ENCODE results near the gene MAD1L1.

Gene MAD1L1

GRCh38 chr7:1854866-1855724, 377.6 kb downstream of the MAD1L1 start:
- peak in 1 of 3 donors; percentile 41 for DNase-seq
- 88% methylated on average over 39 of the region's 41 CpGs for WGBS (ENCODE audit: insufficient coverage)
- CTCF ChIA-PET = interaction anchor here (0.5 to 1.5 kb wide), 3 partner anchors 9 to 125 kb away, joined by 3 to 4 read pairs (median 3); no protein-coding TSS in a partner anchor

GRCh38 chr7:1853986-1854865, 378.5 kb downstream of the MAD1L1 start:
- 87% methylated on average over 27 of the region's 38 CpGs for WGBS (ENCODE audit: insufficient coverage)
- H3K9me3 ChIP-seq (ENCODE audit: control extremely low read depth in 1 of 5, control insufficient read depth in 4 of 5, insufficient read depth in 2 of 5, low read depth in 1 of 5, low read length in 4 of 5) = peaks cover 0 to 3% (median 0%) of the 10 kb centered on the region in 5 experiments
- no peak overlapping the region for H3K4me3 ChIP-seq (ENCODE audit: control insufficient read depth in 1 of 7, extremely low read depth in 1 of 7, insufficient read depth in 4 of 7, low read depth in 2 of 7, low read length in 6 of 7)
- H3K27ac ChIP-seq (ENCODE audit: insufficient read depth in 1 of 2, low read depth in 1 of 2, low read length in 2 of 2, poor library complexity in 1 of 2, severe bottlenecking in 2 of 2) = peak overlapping the region in 1 of 2 experiments; percentile 19
- ChIA-PET CTCF (interaction anchor here (0.8 to 1.5 kb wide), 3 partner anchors 8 to 16 kb away, joined by 3 to 4 read pairs (median 3); no protein-coding TSS in a partner anchor), POLR2A (no interaction called here)
- H3K36me3 ChIP-seq (ENCODE audit: control insufficient read depth in 4 of 4, insufficient read depth in 4 of 4, low read length in 3 of 4) = peaks cover 0 to 7% (median 0%) of the 10 kb centered on the region in 4 experiments
- no peaks in the 10 kb centered on the region for H3K27me3 ChIP-seq (replicated peaks in 2 of 5; ENCODE audit: control insufficient read depth in 4 of 5, insufficient read depth in 5 of 5, low read length in 4 of 5)
- peak in 2 of 3 donors; percentile 46 to 64 for DNase-seq
- peaks cover 0 to 25% (median 16%) of the 10 kb centered on the region in 4 experiments for H3K4me1 ChIP-seq (ENCODE audit: control extremely low read depth in 1 of 4, control insufficient read depth in 4 of 4, insufficient read depth in 4 of 4, low read length in 3 of 4)

More at GRCh38 chr7:1854866-1855724, 377.6 kb downstream of the MAD1L1 start:
- peaks cover 0 to 25% (median 16%) of the 10 kb centered on the region in 4 experiments for H3K4me1 ChIP-seq (ENCODE audit: control extremely low read depth in 1 of 4, control insufficient read depth in 4 of 4, insufficient read depth in 4 of 4, low read length in 3 of 4)
- peaks cover 0 to 3% (median 0%) of the 10 kb centered on the region in 5 experiments for H3K9me3 ChIP-seq (ENCODE audit: control extremely low read depth in 1 of 5, control insufficient read depth in 4 of 5, insufficient read depth in 2 of 5, low read depth in 1 of 5, low read length in 4 of 5)
- POLR2A ChIA-PET = no interaction called here
- no peak overlapping the region for H3K4me3 ChIP-seq (ENCODE audit: control insufficient read depth in 1 of 7, extremely low read depth in 1 of 7, insufficient read depth in 4 of 7, low read depth in 2 of 7, low read length in 6 of 7)
- H3K27ac ChIP-seq (ENCODE audit: insufficient read depth in 1 of 2, low read depth in 1 of 2, low read length in 2 of 2, poor library complexity in 1 of 2, severe bottlenecking in 2 of 2) = peak overlapping the region in 1 of 2 experiments; percentile 19
- H3K27me3 ChIP-seq (replicated peaks in 2 of 5; ENCODE audit: control insufficient read depth in 4 of 5, insufficient read depth in 5 of 5, low read length in 4 of 5) = no peaks in the 10 kb centered on the region
- H3K36me3 ChIP-seq (ENCODE audit: control insufficient read depth in 4 of 4, insufficient read depth in 4 of 4, low read length in 3 of 4) = peaks cover 0 to 4% (median 0%) of the 10 kb centered on the region in 4 experiments

GRCh38 chr7:1853431-1853985, 379.2 kb downstream of the MAD1L1 start:
- peaks cover 0 to 3% (median 0%) of the 10 kb centered on the region in 5 experiments for H3K9me3 ChIP-seq (ENCODE audit: control extremely low read depth in 1 of 5, control insufficient read depth in 4 of 5, insufficient read depth in 2 of 5, low read depth in 1 of 5, low read length in 4 of 5)
- no peak overlapping the region for H3K27ac ChIP-seq (ENCODE audit: insufficient read depth in 1 of 2, low read depth in 1 of 2, low read length in 2 of 2, poor library complexity in 1 of 2, severe bottlenecking in 2 of 2)
- POLR2A ChIA-PET = no interaction called here
- H3K4me1 ChIP-seq (ENCODE audit: control extremely low read depth in 1 of 4, control insufficient read depth in 4 of 4, insufficient read depth in 4 of 4, low read length in 3 of 4) = peaks cover 0 to 25% (median 16%) of the 10 kb centered on the region in 4 experiments
- DNase-seq = no peak
- no peak overlapping the region for H3K4me3 ChIP-seq (ENCODE audit: control insufficient read depth in 1 of 7, extremely low read depth in 1 of 7, insufficient read depth in 4 of 7, low read depth in 2 of 7, low read length in 6 of 7)
- WGBS (ENCODE audit: insufficient coverage) = 95% methylated on average over 14 of the region's 18 CpGs
- H3K27me3 ChIP-seq (replicated peaks in 2 of 5; ENCODE audit: control insufficient read depth in 4 of 5, insufficient read depth in 5 of 5, low read length in 4 of 5) = no peaks in the 10 kb centered on the region
- CTCF ChIA-PET = interaction anchor here (0.8 to 1.5 kb wide), 3 partner anchors 8 to 15 kb away, joined by 3 to 4 read pairs (median 3); no protein-coding TSS in a partner anchor
- peaks cover 0 to 13% (median 1%) of the 10 kb centered on the region in 4 experiments for H3K36me3 ChIP-seq (ENCODE audit: control insufficient read depth in 4 of 4, insufficient read depth in 4 of 4, low read length in 3 of 4)

GRCh38 chr7:1852517-1853430, 380.0 kb downstream of the MAD1L1 start:
- no peaks in the 10 kb centered on the region for H3K27me3 ChIP-seq (replicated peaks in 2 of 5; ENCODE audit: control insufficient read depth in 4 of 5, insufficient read depth in 5 of 5, low read length in 4 of 5)
- ChIA-PET POLR2A (no interaction called here), CTCF (interaction anchor here (1.2 kb wide), 1 partner anchor 15 kb away, joined by 3 read pairs; no protein-coding TSS in a partner anchor)
- H3K4me3 ChIP-seq (ENCODE audit: control insufficient read depth in 1 of 7, extremely low read depth in 1 of 7, insufficient read depth in 4 of 7, low read depth in 2 of 7, low read length in 6 of 7) = no peak overlapping the region
- H3K4me1 ChIP-seq (ENCODE audit: control extremely low read depth in 1 of 4, control insufficient read depth in 4 of 4, insufficient read depth in 4 of 4, low read length in 3 of 4) = peaks cover 0 to 25% (median 16%) of the 10 kb centered on the region in 4 experiments
- 96% methylated on average over 36 of the region's 40 CpGs for WGBS (ENCODE audit: insufficient coverage)
- H3K9me3 ChIP-seq (ENCODE audit: control extremely low read depth in 1 of 5, control insufficient read depth in 4 of 5, insufficient read depth in 2 of 5, low read depth in 1 of 5, low read length in 4 of 5) = peaks cover 0 to 3% (median 0%) of the 10 kb centered on the region in 5 experiments
- no peak for DNase-seq
- no peak overlapping the region for H3K27ac ChIP-seq (ENCODE audit: insufficient read depth in 1 of 2, low read depth in 1 of 2, low read length in 2 of 2, poor library complexity in 1 of 2, severe bottlenecking in 2 of 2)
- peaks cover 0 to 13% (median 1%) of the 10 kb centered on the region in 4 experiments for H3K36me3 ChIP-seq (ENCODE audit: control insufficient read depth in 4 of 4, insufficient read depth in 4 of 4, low read length in 3 of 4)

GRCh38 chr7:1851721-1852516, 380.8 kb downstream of the MAD1L1 start:
- POLR2A ChIA-PET = no interaction called here
- Histone ChIP-seq H3K4me3 (ENCODE audit: control insufficient read depth in 1 of 7, extremely low read depth in 1 of 7, insufficient read depth in 4 of 7, low read depth in 2 of 7, low read length in 6 of 7) (no peak overlapping the region), H3K4me1 (ENCODE audit: control extremely low read depth in 1 of 4, control insufficient read depth in 4 of 4, insufficient read depth in 4 of 4, low read length in 3 of 4) (peaks cover 0 to 24% (median 15%) of the 10 kb centered on the region in 4 experiments), H3K36me3 (ENCODE audit: control insufficient read depth in 4 of 4, insufficient read depth in 4 of 4, low read length in 3 of 4) (peaks cover 0 to 22% (median 1%) of the 10 kb centered on the region in 4 experiments), H3K27ac (ENCODE audit: insufficient read depth in 1 of 2, low read depth in 1 of 2, low read length in 2 of 2, poor library complexity in 1 of 2, severe bottlenecking in 2 of 2) (no peak overlapping the region), H3K9me3 (ENCODE audit: control extremely low read depth in 1 of 5, control insufficient read depth in 4 of 5, insufficient read depth in 2 of 5, low read depth in 1 of 5, low read length in 4 of 5) (peaks cover 0 to 3% (median 0%) of the 10 kb centered on the region in 5 experiments), H3K27me3 (replicated peaks in 2 of 5; ENCODE audit: control insufficient read depth in 4 of 5, insufficient read depth in 5 of 5, low read length in 4 of 5) (no peaks in the 10 kb centered on the region)
- 97% methylated on average over 25 of the region's 26 CpGs for WGBS (ENCODE audit: insufficient coverage)
- no peak for DNase-seq
- CTCF ChIA-PET = no interaction called here

Measured in common myeloid progenitor, CD34-positive (primary cell).